CD4-positive, alpha-beta T cell treated with Interleukin-10 for 1 hour (primary cell): ENCODE measurements around the gene STKLD1.
"Not testable (repeated sequence)": the region's sequence is repeated elsewhere in the genome, so short reads cannot be mapped to it uniquely, and the experiment has no call there.

ENCODE experiments used
- DNase-seq: peaks from one replicate; pipeline ENCODE4 v3.0.0-alpha.2; 2020

The STKLD1 gene

DNA sequence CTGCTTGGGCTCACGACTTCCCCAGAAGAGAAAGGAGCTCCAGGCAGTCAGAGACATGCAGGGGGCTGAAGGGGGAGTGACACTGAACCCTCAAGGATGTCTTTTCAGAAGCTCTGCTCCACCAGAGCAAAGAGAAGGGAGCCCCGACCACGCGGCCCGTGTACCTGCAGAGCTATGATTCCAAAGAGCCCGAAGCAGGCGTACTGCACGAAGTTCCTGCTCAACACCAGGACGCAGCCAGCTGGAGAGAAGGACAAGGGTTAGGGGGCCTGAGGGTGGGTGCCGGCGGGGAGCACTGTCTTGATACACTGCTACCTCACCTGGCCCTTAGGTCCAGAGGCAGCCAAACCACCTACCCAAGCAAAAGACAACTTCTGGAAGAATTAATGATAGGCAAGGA is 9.7 kb upstream of the STKLD1 start:
- DNase-seq, result no peak

DNA sequence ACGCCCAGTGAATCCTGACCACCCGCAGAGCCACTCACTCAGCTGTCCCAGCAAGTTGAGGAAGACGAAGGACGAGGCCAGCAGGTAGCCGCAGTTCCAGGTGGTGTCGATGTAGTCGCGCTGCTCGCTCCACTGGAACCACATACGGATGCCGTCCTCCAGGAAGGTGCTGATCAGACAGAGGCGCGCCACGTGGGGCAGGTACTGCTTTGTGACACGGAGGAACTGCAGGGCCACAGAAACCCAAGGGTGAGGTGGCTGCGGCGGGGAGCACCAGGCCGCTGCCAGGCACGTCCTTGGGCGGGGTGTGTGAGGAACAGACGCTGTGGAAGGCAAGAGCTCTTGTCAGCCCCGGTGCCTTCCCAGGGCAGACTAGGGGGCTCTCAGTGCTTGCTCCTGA is 8.9 kb upstream of the STKLD1 start:
- DNase-seq, result no peak

DNA sequence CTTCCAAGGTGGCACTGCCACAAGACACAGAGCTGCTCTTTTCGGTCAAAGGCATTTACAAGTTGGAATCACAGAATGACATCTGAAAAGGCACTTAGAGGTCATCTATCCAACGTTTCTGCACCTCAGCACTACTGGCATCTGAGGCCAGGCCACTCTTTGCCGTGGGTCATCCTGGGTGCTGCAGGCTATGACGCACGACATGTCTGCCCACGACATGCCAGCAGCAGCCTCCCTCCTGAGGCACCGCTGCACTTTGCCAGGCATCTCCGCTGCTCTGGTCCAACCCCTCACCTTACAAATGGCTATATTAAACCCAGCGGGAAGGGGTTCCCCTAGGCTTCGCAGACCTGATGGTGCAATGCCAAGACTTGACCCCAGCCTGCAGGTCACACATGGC is 8.4 kb upstream of the STKLD1 start:
- DNase-seq, result no peak

DNA sequence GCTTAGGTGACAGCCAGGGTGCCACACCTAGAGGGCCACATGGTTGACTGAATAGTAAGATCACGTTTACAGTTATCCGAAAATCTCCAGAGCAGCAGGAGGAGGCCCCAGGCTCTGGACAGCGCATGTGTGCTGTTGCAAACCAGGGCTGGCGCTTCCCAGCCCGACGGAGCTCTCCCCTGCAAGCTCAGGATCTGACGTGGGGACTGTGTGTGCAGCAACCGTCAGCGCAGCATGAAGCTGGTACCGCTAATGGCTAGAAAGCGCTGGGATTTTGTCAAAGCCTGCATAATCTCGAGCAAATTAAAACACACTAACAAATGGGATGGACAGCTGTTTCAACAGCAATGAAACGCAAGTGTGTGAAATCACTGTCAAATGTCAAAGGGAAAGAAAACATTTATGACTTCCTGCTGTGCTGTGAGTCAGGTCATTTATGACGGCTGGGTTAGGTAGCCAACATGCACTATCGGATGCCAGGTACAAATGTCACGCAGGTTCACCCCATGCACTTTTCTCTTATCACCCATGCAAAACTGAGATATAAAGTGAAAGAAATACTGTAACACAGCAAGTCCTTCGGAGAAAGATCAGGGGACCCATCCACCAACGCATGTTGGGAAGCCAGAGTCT is 7.8 kb upstream of the STKLD1 start:
- no peak for DNase-seq

DNA sequence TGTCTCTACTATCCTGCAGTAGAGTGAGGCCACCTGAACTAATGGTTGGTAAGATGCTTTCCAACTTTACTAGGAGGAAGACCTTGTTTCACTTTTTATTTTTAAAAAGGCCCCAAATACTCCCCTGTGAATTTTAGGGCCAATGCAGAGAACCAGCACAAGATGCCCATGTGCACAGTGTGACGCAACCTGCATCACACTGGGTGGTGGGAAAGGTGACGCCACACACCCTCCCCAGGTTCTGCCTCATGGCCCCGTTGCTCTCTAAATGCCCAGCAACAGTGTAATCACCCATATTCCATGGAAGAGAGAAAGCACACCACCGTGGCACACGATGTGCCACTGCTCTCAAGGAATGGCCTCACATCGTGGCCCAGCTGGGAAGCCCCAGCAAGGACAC is 6.7 kb upstream of the STKLD1 start:
- no peak for DNase-seq

DNA sequence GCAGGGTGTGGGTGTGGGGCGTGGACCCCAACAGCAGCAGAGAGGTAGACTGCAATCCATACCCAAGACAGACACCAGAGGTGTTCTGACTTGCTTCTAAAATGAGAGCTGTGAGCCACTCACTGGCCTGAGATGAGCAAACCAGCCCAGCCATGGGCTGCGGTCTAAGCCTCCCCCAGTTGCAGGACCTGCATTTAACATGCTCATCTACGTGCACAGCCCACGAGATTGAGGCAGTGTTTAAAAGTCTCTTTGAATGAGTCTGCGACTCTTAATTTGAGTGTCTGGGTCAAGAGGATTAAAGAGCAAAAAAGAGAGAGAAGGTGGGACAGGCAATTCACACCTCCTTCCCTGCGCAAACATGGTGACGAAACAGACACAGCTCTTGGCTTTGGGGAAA is 6.2 kb upstream of the STKLD1 start:
- DNase-seq, result no peak

DNA sequence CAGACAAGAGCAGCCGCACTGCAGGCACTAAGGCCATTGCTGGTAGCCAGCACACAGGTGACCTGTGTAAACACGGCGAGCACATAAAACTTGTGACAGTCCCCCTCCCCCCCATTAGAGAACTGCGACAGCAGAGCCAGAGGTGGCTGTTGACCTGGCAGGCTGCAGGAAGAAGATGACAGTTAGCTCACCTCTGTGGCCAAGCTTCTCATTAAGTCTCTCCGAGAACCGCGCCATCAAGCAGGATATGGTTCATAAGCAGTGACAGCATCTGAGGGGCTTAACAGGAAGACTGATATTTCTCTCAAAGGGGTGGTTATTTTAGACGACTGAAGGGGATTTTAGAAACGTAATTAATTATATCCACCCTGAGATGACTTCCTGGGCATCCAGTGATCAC is 5.5 kb upstream of the STKLD1 start:
- DNase-seq, result peak; percentile 70

DNA sequence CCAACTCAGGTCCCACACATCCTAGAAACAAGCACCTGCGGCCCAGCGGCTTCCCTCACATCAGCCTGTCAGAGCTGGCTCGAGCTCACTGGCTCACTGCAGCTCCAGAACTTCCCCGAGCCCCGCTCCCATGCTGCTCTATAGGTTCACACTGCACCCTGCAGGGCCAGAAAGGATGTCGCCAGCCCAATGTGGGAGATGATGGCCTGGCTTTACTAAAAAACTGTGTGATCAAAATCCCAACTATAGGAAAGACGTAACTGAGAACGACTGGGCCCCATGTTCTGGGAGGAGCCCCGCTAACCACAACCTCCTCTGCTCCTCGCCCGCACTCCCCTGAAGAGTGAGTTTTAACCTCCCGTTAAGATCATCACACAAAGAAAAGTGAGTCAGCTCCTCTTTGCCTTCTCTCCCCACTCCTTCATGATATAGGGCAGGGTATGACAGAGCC is 4.9 kb upstream of the STKLD1 start:
- DNase-seq, result peak; percentile 76

DNA sequence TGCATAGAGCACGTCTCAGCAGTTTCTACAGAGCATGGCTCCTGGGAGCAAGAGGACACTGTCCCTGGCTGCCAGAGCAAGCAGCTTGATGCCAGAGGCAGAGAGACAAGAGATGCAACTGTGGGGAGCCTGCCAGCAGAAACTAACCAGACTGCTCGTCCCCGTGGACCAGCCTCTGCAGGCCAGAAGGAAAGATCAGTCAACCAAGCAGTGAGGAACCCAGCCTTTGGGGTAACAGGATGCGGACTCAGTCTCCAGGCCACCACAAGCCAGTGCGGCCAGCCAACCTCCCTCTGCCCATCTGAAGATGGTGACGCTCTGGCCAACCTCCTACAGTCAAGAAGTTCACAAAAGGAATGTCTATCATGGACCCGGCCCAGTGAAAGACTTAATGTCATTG is 4.0 kb upstream of the STKLD1 start:
- no peak for DNase-seq

DNA sequence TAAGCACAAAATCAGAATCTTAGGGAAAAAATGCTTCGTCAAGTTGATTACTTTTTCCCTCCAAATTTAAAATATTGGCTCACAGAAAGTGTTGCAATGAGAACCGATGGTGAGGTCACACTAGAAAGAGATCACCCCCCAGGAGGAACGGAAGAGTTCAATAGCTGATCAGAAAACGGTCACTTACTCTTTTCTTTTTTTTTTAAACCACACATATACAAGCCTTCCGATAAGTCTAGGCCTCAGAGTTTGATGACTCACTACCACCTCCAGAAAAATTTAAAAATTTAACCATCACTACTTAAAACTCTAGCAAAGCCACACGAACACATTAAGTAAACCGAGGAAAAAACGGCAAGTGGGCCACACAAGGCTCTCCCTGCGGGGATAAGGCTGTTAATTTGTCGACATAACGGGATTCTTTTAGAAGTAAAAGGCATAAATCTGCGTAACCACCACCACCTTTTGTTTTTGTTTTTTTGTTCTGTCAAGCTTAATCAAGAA is 1.5 kb upstream of the STKLD1 start:
- DNase-seq, result peak; percentile 65

DNA sequence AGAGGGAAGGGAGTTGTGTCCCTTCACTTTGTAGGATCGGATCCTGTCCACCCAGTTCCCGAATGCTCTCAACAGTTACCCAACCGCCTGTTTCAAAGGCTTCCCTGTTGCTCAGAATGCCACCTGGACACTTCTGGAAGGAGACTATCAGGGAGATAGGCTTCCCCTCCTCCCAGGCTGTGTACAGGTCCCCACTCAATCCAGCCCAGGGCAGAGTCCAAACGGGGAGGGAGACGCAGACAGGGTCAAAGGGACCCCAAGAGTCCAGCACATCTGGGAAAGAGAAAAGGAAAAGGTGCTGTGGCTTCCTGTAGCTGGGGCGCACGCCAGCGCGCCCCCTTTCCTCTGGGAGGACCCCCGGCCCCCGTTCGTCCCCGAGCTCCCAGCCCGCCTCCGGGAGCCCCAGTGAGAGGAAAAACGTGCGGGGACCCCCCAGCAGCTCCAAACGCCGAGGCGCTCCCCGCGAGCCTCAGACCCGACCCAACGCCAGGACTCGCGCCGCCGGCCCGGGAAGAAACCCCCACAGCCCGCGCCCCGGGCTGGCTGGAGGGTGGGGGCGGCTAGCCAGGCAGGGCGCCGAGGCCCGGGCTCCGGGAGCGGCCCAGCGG is 946 bp upstream of the STKLD1 start:
- DNase-seq, result no peak

DNA sequence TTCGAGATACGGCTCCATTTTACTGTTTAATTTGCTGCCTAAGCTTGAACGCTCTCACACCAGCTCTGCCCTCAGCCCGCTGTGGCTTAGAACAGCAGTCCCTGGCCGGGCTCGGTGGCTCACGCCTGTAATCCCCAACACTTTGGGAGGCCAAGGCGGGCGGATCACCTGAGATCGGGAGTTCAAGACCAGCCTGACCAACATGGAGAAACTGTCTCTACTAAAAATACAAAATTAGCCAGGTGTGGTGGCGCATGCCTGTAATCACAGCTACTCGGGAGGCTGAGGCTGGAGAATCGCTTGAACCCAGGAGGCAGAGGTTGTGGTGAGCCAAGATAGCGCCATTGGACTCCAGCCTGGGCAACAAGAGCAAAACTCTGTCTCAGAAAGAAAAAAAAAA is 1.1 kb downstream of the STKLD1 start:
- not testable (repeated sequence) for DNase-seq

DNA sequence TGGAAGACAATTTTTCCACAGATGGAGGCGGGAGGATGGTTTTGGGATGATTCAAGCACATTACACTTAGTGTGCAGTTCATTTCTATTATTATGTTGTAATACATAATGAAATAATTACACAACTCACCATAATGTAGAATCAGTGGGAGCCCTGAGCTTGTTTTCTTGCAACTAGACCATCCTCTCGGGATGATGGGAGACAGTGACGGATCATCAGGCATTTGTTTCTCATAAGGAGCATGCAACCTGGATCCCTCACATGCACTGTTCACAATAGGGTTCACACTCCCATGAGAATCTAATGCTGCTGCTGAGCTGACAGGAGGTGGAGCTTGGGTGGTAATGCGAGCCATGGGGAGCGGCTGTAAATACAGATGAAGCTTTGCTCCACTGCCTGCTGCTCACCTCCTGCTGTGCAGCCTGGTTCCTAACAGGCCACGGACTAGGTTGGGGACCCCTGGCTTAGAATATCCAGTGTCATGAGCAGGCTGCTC is 1.6 kb downstream of the STKLD1 start:
- DNase-seq, result no peak

DNA sequence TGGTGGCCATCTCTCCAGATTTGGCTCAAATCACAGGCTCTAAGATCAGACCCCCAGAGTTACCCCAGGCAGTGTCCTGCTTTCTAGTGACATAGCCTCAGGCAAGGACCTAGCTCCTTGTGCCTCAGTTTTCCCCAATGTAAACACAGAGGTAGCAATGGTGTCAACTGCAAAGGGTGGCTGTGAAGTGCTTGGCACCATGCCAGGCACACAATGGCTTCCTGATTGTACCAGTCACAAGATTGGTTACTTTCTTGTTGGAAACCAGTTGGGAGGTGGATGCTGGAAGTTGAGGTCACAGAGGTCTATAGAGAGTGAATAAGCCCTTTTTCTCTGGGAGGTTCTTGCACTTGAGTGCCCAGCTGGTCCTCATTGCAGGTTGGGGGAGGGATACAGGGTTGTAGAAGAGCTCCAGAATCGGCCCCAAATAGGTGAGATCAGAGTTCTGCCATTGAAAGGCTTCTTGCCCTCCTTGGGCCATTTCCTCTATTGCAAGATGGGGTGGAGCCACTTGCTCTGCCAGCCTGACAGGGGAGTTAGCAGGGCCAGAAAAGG is 2.3 kb downstream of the STKLD1 start:
- no peak for DNase-seq

DNA sequence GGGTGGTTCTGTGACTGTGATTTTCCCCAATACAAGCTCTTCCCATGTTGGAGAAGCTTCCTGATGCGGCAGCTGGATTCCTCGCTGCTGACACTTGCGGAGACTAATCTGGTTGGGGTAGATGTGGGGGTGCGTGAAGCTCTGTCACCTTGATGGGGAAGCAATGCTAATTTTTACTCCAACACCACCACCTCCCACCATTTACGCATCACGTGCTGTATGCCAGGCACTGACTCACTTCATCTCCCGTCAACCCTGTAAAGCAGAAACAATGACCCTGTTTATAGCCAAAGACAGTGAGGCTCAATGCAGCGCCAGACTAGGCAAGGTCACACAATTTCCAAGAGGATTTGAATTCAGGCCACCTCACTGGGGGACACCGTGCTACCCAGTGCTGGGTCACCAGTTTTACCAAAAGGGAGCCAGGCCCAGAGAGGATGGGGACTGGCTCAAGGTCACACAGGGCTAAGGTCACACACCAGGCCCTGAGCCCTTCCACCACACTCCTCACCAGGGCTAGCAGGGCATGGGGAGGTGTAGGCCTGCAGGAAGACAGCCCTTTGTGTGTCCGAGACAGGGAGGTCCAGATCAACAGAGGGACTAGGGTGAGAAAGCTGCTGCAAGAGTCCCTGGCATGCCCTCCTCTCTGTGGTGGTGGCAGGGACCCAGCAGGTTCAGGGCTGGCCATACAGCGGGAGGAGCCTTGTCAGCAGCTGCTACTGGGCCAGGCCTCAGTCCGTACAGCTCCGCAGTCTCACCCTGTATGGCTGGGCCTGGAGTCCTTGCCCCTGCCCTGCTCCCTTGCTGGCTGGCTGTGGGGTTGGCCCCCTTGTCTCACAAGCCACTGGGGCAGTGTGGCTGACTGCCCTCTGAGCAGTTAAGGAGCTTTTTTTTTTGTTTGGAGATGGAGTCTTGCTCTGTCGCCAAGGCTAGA is 3.3 kb downstream of the STKLD1 start:
- DNase-seq, result no peak

DNA sequence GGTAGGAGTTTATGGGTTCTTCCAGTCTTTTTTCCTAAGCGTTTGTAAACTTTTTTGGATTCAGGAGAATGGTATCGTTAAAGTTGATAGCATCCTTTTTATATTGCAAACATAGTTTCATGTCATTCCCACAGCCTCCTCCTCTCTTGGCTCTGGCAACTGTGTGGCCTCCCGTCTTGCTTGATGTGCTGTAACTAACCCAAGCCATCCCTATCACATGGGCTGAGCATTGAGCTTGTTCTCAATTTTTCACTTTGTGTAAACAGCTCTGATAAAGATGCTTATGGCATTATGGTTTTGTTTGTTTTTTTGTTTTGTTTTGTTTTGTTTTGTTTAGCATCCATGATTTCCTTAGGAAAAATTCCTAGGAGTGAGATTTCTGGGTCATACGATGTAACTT is 4.6 kb downstream of the STKLD1 start:
- DNase-seq, result no peak

DNA sequence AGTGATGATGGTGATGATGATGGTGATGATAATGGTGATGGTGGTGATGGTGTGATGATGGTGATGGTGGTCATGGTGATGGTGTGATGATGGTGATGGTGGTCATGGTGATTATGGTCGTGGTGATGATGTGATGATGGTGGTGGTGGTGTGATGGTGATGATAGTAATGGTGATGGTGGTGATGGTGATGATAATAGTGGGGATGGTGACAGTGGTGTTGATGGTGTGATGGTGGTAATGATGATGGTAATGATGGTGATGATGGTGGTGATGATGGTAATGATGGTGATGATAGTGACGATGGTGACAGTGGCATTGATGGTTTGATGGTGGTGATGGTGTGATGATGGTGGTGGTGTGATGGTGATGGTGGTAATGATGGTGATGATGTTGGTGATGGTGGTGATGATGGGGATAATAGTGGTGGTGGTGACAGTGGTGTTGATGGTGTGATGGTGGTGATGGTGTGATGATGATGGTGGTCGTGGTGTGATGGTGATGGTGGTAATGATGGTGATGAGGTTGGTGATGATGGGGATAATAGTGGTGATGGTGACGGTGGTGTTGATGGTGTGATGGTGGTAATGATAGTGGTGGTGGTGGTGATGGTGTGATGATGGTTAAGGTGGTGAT is 6.5 kb downstream of the STKLD1 start:
- DNase-seq, result no peak

DNA sequence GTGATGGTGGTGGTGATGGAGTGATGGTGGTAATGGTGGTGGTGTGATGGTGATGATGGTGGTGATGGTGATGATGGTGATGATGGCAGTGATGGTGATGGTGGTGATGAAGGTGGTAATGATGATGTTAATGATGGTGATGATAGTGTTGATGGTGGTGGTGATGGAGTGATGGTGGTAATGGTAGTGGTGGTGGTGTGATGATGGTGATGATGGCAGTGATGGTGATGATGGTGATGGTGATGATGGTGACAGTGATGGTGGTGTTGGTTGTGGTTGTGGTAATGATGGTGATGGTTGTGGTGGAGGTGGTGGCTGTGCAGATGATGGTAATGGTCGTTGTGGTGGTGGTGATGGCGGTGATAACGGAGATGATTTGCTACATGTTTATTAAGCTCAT is 7.3 kb downstream of the STKLD1 start:
- DNase-seq, result no peak

DNA sequence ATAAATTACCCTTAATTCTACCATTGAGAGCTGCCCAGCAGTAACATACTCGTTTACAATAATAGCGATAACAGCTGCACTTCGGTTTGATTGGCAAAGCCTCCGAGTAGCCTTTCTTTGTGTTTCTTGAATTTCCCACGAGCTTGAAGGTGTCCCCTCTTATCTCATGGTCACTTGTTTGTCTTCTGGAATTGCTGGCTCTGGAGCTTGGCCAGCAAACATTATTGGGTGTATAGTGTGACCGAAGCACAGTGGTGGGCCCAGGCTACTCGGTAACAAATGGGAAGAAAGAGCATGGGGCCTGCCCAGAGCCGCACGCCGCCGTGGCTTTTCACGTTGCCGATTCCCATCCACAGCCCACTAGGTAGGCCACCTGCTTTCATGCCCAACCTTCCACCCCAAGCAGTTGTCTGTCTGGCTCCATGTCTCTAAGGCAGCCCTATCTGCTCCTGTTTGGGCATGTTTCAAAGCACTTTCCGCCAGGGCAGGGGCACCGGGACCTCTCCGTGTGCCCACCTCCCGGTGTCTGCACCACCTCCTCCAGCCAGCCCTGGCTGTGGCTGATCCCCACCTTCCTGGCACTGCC is 8.7 kb downstream of the STKLD1 start:
- no peak for DNase-seq

DNA sequence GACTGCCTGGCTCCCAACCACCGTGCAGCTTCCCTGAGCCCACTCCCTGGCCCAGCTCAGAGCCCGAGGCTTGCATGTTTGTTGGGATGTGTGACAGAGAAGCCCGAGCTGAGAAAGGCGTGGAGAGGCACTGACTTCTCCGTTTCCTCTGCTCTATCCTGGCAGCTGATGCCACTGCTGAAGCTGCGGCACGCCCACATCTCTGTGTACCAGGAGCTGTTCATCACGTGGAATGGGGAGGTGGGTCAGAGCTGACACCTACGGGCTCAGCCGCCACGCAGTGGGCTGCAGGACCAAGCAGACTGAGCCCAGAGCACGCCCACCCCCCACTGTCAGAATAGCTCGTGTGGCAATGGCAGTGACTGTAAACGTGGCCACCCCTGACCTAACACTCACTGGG is 9.3 kb downstream of the STKLD1 start:
- DNase-seq, result no peak

DNA sequence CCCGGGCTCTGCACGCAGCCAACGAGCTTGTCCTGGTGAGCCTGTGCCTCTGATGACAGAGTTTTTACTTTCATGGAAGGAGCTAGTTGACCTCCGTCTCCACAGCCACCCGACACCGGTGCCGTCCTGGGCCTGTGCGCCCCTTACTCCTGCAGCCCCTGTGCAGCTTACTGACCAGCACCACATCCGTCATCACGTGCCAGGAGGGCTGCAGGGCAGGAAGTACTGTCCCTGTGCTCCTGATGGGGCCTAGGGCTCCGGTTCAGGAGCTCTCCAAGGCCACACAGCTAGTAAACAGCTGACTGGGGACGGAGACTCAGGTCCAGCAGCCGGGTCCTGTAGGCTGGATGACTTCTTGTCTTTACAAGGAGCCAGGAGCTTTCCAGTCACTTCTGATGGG is 10.2 kb downstream of the STKLD1 start:
- DNase-seq, result no peak

DNA sequence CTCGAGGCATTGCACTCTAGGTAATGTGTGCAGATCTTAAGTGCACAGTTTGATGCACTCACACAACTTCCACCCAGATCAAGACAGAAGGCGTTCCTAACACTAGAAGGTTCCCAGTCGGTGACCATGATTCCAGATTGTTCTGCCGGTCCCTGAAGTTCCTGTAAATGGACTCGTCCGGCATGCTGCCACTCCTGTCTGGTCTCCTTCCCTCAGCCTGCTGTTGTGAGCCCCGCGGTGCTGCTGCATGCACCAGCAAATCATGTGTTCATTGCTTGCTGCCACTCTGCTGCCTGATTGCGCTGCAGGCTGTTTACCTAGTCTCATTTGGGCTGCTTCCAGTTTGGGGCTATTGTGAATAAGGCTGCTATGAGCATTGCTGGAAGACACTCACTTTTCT is 11.5 kb downstream of the STKLD1 start:
- DNase-seq, result no peak
